ENCODE results near the gene ZWILCH. TPM values are rescaled to one million over a fixed set of nuclear protein-coding genes. Genes with fewer than 3 reads are reported as not detected.
A peak's percentile ranks its signal among the peaks of the same experiment; 100 is the strongest.

ZWILCH gene
- total and polyA plus RNA-seq, 2 experiments from 2014 or later: 9.8 to 17.8 TPM

DNA sequence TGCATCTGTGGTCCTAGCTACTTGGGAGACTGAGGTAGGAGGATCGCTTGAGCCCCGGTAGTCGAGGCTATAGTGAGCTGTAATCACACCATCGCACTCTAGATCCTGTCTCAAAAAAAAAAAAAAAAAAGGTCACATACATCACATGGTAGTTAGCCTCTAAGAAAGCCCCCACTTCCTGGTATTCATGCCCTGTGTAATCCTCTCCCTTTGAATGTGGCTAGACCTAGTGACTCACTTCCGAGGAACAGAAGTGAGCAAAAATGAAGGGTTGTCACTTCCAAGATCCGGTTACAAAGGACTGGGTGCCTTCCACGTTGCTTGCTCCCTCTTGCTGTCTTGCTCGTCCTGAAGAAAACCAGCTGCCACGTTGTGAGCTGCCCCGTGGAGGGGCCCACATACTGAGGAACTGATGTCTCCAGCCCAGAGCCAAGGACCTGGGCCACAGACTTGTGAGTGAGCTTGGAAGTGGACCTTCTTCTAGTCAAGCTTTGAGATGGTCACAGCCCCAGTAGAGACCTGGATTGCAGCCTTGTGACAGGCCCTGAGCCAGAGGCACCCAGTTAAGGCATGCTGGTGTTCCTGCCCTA is 73.3 kb downstream of the ZWILCH start:
- 69% methylated on average over 10 of the region's 10 CpGs for WGBS (ENCODE audit: low lambda C conversion rate, missing lambda C conversion rate)
- TF ChIP-seq CTCF (IDR thresholded peaks at IDR 0.05; ENCODE audit: poor library complexity) (no peak), EZH2 (IDR thresholded peaks at IDR 0.05; ENCODE audit: borderline replicate concordance) (no peak), EZH2phosphoT487 (IDR thresholded peaks at IDR 0.05; ENCODE audit: low read depth, severe bottlenecking, unreplicated experiment) (no peak)

GRCh38 chr15:66580643-66581042 is 75.5 kb downstream of the ZWILCH start:
- no peak overlapping the region for H2AFZ ChIP-seq
- H4K20me1 ChIP-seq (ENCODE audit: insufficient read depth, poor library complexity, severe bottlenecking): no peaks in the 10 kb centered on the region
- no peaks in the 10 kb centered on the region for H3K9me2 ChIP-seq (replicated peaks; ENCODE audit: insufficient read depth)
- H3K36me3 ChIP-seq (replicated peaks; ENCODE audit: insufficient read depth, low read depth): no peaks in the 10 kb centered on the region
- H3K4me1 ChIP-seq (ENCODE audit: insufficient read depth): no peaks in the 10 kb centered on the region
- H3K9me3 ChIP-seq (ENCODE audit: low read depth): no peaks in the 10 kb centered on the region
- H3K4me2 ChIP-seq: no peak overlapping the region
- no peak for TF ChIP-seq EZH2 (IDR thresholded peaks at IDR 0.05; ENCODE audit: borderline replicate concordance)
- H3K79me2 ChIP-seq: no peaks in the 10 kb centered on the region
- H3K27ac ChIP-seq: no peak overlapping the region
- no peak overlapping the region for H3K4me3 ChIP-seq
- no peaks in the 10 kb centered on the region for H3K27me3 ChIP-seq
- no peak for DNase-seq (ENCODE audit: low spot score)
- 92% methylated on average over 3 of the region's 3 CpGs for WGBS (ENCODE audit: low lambda C conversion rate, missing lambda C conversion rate)

More for the DNA sequence above, 73.3 kb downstream of the ZWILCH start:
- no peaks in the 10 kb centered on the region for H3K27me3 ChIP-seq
- no peak overlapping the region for H3K4me3 ChIP-seq
- no peak overlapping the region for H2AFZ ChIP-seq
- H3K9me2 ChIP-seq (replicated peaks; ENCODE audit: insufficient read depth): no peaks in the 10 kb centered on the region
- DNase-seq (ENCODE audit: low spot score): no peak
- H3K27ac ChIP-seq: no peak overlapping the region
- no peak overlapping the region for H3K4me2 ChIP-seq
- H4K20me1 ChIP-seq (ENCODE audit: insufficient read depth, poor library complexity, severe bottlenecking): no peaks in the 10 kb centered on the region
- H3K79me2 ChIP-seq: no peaks in the 10 kb centered on the region
- no peaks in the 10 kb centered on the region for H3K36me3 ChIP-seq (replicated peaks; ENCODE audit: insufficient read depth, low read depth)
- no peaks in the 10 kb centered on the region for H3K9me3 ChIP-seq (ENCODE audit: low read depth)
- no peaks in the 10 kb centered on the region for H3K4me1 ChIP-seq (ENCODE audit: insufficient read depth)

DNA sequence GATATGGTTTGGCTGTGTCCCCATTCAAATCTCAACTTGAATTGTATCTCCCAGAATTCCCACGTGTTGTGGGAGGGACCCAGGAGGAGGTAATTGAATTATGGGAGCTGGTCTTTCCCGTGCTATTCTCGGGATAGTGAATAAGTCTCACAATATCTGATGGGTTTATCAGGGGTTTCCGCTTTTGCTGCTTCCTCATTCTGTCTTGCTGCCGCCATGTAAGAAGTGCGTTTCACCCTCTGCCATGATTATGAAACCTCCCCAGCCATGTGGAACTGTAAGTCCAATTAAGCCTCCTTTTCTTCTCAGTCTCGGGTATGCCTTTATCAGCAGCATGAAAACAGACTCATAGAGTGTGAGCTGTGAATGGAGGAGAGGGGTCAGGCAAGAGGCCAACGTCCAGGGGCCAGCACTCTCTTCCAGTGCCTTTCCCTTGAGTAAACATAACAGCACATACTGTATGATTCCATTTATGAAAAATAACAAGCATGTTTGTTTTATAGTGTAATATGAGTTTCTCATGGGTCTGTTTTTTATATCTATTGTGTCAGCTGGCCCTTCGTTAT is 76.9 kb downstream of the ZWILCH start:
- H2AFZ ChIP-seq: no peak overlapping the region
- WGBS (ENCODE audit: low lambda C conversion rate, missing lambda C conversion rate): 67% methylated on average over 9 of the region's 9 CpGs
- no peak for TF ChIP-seq EZH2 (IDR thresholded peaks at IDR 0.05; ENCODE audit: borderline replicate concordance)
- TF ChIP-seq EZH2phosphoT487 (IDR thresholded peaks at IDR 0.05; ENCODE audit: low read depth, severe bottlenecking, unreplicated experiment): no peak

DNA sequence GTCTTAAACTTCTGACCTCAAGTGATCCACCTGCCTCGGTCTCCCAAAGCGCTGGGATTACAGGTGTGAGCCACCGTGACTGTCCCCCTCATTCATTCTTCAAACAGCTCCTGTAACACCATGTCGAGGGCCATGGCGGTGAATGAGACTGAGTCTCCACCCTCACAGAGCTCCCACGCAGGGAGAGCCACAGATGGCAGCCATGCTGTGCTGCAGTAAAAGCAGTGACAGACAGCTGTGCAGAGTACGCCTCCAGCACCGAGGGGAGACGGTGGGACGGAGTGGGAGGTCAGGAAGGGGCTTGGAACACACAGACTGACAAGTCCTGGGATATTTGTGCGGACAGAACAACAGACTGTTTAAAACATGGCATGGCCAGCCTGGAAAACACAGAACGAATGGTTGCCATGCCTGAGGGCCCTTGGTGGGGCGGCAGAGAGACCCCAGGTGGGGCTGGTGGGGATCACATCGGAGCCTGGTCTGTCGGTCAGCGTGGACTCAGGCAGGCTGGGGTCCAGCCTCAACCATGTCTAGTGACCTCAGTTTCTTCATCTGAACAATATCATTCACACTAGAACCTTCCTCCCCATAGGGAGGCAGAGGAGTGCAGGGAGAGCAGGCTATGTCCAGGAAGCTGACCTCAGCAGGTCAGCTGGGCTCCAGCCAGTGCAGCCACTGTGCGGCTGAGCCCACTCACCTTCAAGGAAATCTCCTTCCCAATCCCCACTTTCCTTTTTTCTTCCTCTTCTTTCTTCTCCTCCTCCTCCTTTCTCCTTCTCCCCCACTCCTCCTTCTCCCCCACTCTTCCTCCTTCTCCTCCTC is 81.2 kb downstream of the ZWILCH start:
- 70% methylated on average over 16 of the region's 17 CpGs for WGBS (ENCODE audit: low lambda C conversion rate, missing lambda C conversion rate)
- H3K27ac ChIP-seq: no peak overlapping the region
- H3K4me1 ChIP-seq (ENCODE audit: insufficient read depth): no peaks in the 10 kb centered on the region
- H4K20me1 ChIP-seq (ENCODE audit: insufficient read depth, poor library complexity, severe bottlenecking): no peaks in the 10 kb centered on the region
- no peak overlapping the region for H3K4me2 ChIP-seq
- no peaks in the 10 kb centered on the region for H3K36me3 ChIP-seq (replicated peaks; ENCODE audit: insufficient read depth, low read depth)
- H3K27me3 ChIP-seq: no peaks in the 10 kb centered on the region
- no peak overlapping the region for H2AFZ ChIP-seq
- no peak for DNase-seq (ENCODE audit: low spot score)
- no peak overlapping the region for H3K4me3 ChIP-seq
- no peaks in the 10 kb centered on the region for H3K79me2 ChIP-seq
- TF ChIP-seq EZH2 (IDR thresholded peaks at IDR 0.05; ENCODE audit: borderline replicate concordance) (no peak), EZH2phosphoT487 (IDR thresholded peaks at IDR 0.05; ENCODE audit: low read depth, severe bottlenecking, unreplicated experiment) (no peak), CTCF (IDR thresholded peaks at IDR 0.05; ENCODE audit: poor library complexity) (no peak)
- H3K9me2 ChIP-seq (replicated peaks; ENCODE audit: insufficient read depth): no peaks in the 10 kb centered on the region
- H3K9me3 ChIP-seq (ENCODE audit: low read depth): no peaks in the 10 kb centered on the region

More for the DNA sequence above, 76.9 kb downstream of the ZWILCH start:
- H3K27me3 ChIP-seq: no peaks in the 10 kb centered on the region
- H3K9me2 ChIP-seq (replicated peaks; ENCODE audit: insufficient read depth): no peaks in the 10 kb centered on the region
- H3K4me3 ChIP-seq: no peak overlapping the region
- no peaks in the 10 kb centered on the region for H3K4me1 ChIP-seq (ENCODE audit: insufficient read depth)
- DNase-seq (ENCODE audit: low spot score): no peak
- no peaks in the 10 kb centered on the region for H3K9me3 ChIP-seq (ENCODE audit: low read depth)
- no peaks in the 10 kb centered on the region for H3K36me3 ChIP-seq (replicated peaks; ENCODE audit: insufficient read depth, low read depth)
- H3K4me2 ChIP-seq: no peak overlapping the region
- peak overlapping the region; percentile 57 for H3K27ac ChIP-seq
- H3K79me2 ChIP-seq: no peaks in the 10 kb centered on the region
- no peaks in the 10 kb centered on the region for H4K20me1 ChIP-seq (ENCODE audit: insufficient read depth, poor library complexity, severe bottlenecking)
